ENCODE results near the gene LRPAP1. TPM values are rescaled to one million over a fixed set of nuclear protein-coding genes. Genes with fewer than 3 reads are reported as not detected.

The LRPAP1 gene
- polyA plus RNA-seq, 3 donors: 195 to 212 (median 205) TPM

GRCh38 chr4:3489451-3489962, 42.7 kb downstream of the LRPAP1 start:
- DNase-seq: no peak

GRCh38 chr4:3488820-3489219, 43.4 kb downstream of the LRPAP1 start:
- DNase-seq: no peak

- no peak for DNase-seq
These were observed 44.4 kb downstream of the LRPAP1 start for GRCh38 chr4:3487861-3488260.

GRCh38 chr4:3486541-3487540, 45.4 kb downstream of the LRPAP1 start:
- DNase-seq: no peak

GRCh38 chr4:3485886-3486540, 46.2 kb downstream of the LRPAP1 start:
- no peak for DNase-seq

- DNase-seq: peak; percentile 57
These were observed 47.0 kb downstream of the LRPAP1 start for GRCh38 chr4:3485011-3485791.

GRCh38 chr4:3484057-3484973, 47.9 kb downstream of the LRPAP1 start:
- DNase-seq: peak; percentile 78

GRCh38 chr4:3483471-3483921, 48.7 kb downstream of the LRPAP1 start:
- DNase-seq: no peak

GRCh38 chr4:3482707-3483106, 49.5 kb downstream of the LRPAP1 start:
- no peak for DNase-seq

- DNase-seq: no peak
These were observed 50.3 kb downstream of the LRPAP1 start for GRCh38 chr4:3481783-3482393.

GRCh38 chr4:3481113-3481531, 51.1 kb downstream of the LRPAP1 start:
- no peak for DNase-seq

GRCh38 chr4:3480528-3481112, 51.6 kb downstream of the LRPAP1 start:
- DNase-seq: peak; percentile 77

- DNase-seq: no peak
These were observed 52.7 kb downstream of the LRPAP1 start for GRCh38 chr4:3479358-3480101.

GRCh38 chr4:3478446-3479357, 53.5 kb downstream of the LRPAP1 start:
- no peak for DNase-seq

GRCh38 chr4:3477750-3478430, 54.3 kb downstream of the LRPAP1 start:
- no peak for DNase-seq

- DNase-seq: no peak
These were observed 55.1 kb downstream of the LRPAP1 start for GRCh38 chr4:3476936-3477749.
